HepG2 (cell line): ENCODE data around the gene BEX3. TPM values are rescaled to one million over a fixed set of nuclear protein-coding genes. Genes with fewer than 3 reads are reported as not detected.
A peak's percentile ranks its signal among the peaks of the same experiment; 100 is the strongest.

ENCODE experiments used
- CREM ChIP-seq, 2 experiments: sonication (generic) in 1 of 2; formaldehyde crosslinking in 1 of 2; IDR thresholded peaks; 2 replicates each; pipeline versions ENCODE4 v1.4.0 to v1.6.1; 2016 to 2020; ENCODE audit warnings: antibody characterized with exemption in 1 of 2, mild to moderate bottlenecking in 1 of 2, missing genetic modification reagents in 1 of 2
- GABPA ChIP-seq, 2 experiments: IDR thresholded peaks; 2 replicates each; pipeline ENCODE4 v1.6.1; 2011 to 2016; ENCODE audit warnings: low read depth in 2 of 2, low read length in 1 of 2, missing biosample characterization in 1 of 2, missing genetic modification characterization in 1 of 2
- GABPB1 ChIP-seq: IDR thresholded peaks from 2 replicates; pipeline ENCODE4 v1.6.1; 2016; ENCODE audit warnings: mild to moderate bottlenecking, missing genetic modification reagents, moderate library complexity, missing compliant biosample characterization
- KAT2B ChIP-seq: fragments of 150-350 bp; IDR thresholded peaks from 2 replicates; pipeline ENCODE4 v1.6.1; 2014; ENCODE audit warnings: low read depth, low read length, borderline replicate concordance
- PAF1 ChIP-seq: IDR thresholded peaks from 2 replicates; pipeline ENCODE4 v1.6.1; 2016; ENCODE audit warnings: missing genetic modification reagents, missing compliant biosample characterization
- PHF8 ChIP-seq: sonication (generic); formaldehyde crosslinking; IDR thresholded peaks from 2 replicates; pipeline ENCODE4 v1.5.0; 2020; ENCODE audit warnings: missing genetic modification reagents
- REXO4 ChIP-seq: sonication (generic); formaldehyde crosslinking; IDR thresholded peaks from 2 replicates; pipeline ENCODE4 v1.8.0; 2022; ENCODE audit warnings: missing genetic modification reagents, mild to moderate bottlenecking, borderline replicate concordance
- RFX3 ChIP-seq: IDR thresholded peaks from 2 replicates; pipeline ENCODE4 v1.6.1; 2016; ENCODE audit warnings: missing biosample characterization, missing genetic modification reagents
- ZNF343 ChIP-seq: sonication (generic); formaldehyde crosslinking; IDR thresholded peaks from 2 replicates; pipeline ENCODE4 v1.4.0; 2020; ENCODE audit warnings: mild to moderate bottlenecking, missing genetic modification reagents
- ZNF556 ChIP-seq: sonication (generic); formaldehyde crosslinking; IDR thresholded peaks from 2 replicates; pipeline ENCODE4 v1.4.0; 2020; ENCODE audit warnings: mild to moderate bottlenecking, missing genetic modification reagents, borderline replicate concordance
- polyA plus RNA-seq, 8 experiments: library from polyadenylated mRNA; depleted of rRNA in 3 of 8; stranded (reverse) in 7 of 8; unstranded in 1 of 8; fragments of >200 nt; fragmentation: Illumina TruSeq in 4 of 8; extraction: Trizol in 4 of 8; gene quantifications; 2 replicates each; pipeline versions ENCODE4 v1.2.1 to v1.2.3, GENCODE V29; 2011 to 2016; ENCODE audit warnings: low read depth in 4 of 8, missing spikeins in 1 of 8, mixed read lengths in 1 of 8; ENCODE audit not compliant: insufficient read depth in 1 of 8
- total RNA-seq, 5 experiments: library from RNA; depleted of rRNA; stranded (reverse); fragments of >200 nt; fragmentation: Illumina TruSeq; extraction: Trizol; gene quantifications; 2 replicates each; pipeline ENCODE4 v1.2.3, GENCODE V29; 2016; ENCODE audit warnings: low read depth in 1 of 5
- TF ChIP-seq, protein P1 (sequence below): sonication (generic); formaldehyde crosslinking; IDR thresholded peaks from 2 replicates; pipeline ENCODE4 v1.5.1; 2020; ENCODE audit warnings: mild to moderate bottlenecking, missing genetic modification reagents, moderate library complexity
- TF ChIP-seq, protein P2 (sequence below): sonication (generic); formaldehyde crosslinking; IDR thresholded peaks from 2 replicates; pipeline ENCODE4 v1.4.0; 2020; ENCODE audit warnings: missing genetic modification reagents
- TF ChIP-seq, protein P3 (sequence below): sonication (generic); formaldehyde crosslinking; IDR thresholded peaks from 2 replicates; pipeline ENCODE4 v1.8.0; 2022; ENCODE audit warnings: mild to moderate bottlenecking, missing genetic modification reagents, moderate library complexity
- TF ChIP-seq, protein P4 (sequence below): IDR thresholded peaks from 2 replicates; pipeline ENCODE4 v1.6.1; 2016; ENCODE audit warnings: low read depth

The BEX3 gene
- total and polyA plus RNA-seq, 2 of the 13 experiments (the other 11 are each of a cell fraction or from before 2014, with no cell fraction given) = 50.9 to 55.8 TPM

DNA sequence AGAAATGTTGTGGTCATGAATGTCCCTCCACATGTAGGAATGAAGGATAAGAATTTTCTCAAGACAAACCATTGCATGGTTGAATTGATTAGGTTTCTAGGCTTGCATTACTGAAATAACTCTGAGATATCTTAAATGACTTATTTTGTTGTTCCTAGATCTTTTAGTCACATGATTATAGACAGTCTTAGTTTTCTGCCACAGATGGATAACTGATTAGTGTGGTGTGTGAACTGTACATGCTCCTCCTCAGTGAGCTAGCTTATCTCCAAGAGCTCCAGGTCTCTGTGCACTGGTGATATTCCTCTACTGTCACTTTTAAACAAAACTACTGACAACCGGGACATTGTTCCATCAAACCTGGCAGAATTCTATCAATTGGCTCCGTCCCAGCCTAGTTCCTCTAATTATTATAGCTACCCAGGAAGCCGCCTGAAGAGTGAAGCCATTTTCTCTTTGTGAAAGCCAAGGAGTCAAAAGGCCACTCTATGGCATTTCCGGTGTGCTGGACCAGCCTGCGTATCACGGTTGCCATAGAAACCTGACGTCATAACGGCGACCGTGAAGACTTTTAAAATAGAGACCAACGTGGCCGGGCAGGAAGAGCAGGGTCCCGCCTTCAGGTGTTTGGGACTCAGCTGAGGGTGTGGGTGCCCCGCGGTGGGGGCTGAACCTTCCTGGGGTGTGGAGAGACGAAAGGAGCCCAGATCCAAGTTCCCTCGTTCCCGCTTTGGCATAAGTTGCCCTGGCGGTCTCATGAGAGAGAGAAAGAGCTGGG, 28.1 kb downstream of the BEX3 start (continued):
- TF ChIP-seq, protein P1, sequence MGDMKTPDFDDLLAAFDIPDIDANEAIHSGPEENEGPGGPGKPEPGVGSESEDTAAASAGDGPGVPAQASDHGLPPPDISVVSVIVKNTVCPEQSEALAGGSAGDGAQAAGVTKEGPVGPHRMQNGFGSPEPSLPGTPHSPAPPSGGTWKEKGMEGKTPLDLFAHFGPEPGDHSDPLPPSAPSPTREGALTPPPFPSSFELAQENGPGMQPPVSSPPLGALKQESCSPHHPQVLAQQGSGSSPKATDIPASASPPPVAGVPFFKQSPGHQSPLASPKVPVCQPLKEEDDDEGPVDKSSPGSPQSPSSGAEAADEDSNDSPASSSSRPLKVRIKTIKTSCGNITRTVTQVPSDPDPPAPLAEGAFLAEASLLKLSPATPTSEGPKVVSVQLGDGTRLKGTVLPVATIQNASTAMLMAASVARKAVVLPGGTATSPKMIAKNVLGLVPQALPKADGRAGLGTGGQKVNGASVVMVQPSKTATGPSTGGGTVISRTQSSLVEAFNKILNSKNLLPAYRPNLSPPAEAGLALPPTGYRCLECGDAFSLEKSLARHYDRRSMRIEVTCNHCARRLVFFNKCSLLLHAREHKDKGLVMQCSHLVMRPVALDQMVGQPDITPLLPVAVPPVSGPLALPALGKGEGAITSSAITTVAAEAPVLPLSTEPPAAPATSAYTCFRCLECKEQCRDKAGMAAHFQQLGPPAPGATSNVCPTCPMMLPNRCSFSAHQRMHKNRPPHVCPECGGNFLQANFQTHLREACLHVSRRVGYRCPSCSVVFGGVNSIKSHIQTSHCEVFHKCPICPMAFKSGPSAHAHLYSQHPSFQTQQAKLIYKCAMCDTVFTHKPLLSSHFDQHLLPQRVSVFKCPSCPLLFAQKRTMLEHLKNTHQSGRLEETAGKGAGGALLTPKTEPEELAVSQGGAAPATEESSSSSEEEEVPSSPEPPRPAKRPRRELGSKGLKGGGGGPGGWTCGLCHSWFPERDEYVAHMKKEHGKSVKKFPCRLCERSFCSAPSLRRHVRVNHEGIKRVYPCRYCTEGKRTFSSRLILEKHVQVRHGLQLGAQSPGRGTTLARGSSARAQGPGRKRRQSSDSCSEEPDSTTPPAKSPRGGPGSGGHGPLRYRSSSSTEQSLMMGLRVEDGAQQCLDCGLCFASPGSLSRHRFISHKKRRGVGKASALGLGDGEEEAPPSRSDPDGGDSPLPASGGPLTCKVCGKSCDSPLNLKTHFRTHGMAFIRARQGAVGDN (CRISPR knock-in tag) = peak; percentile 32
- TF ChIP-seq PAF1 (CRISPR knock-in tag) = no peak
- TF ChIP-seq ZNF343 = no peak
- TF ChIP-seq, protein P2, sequence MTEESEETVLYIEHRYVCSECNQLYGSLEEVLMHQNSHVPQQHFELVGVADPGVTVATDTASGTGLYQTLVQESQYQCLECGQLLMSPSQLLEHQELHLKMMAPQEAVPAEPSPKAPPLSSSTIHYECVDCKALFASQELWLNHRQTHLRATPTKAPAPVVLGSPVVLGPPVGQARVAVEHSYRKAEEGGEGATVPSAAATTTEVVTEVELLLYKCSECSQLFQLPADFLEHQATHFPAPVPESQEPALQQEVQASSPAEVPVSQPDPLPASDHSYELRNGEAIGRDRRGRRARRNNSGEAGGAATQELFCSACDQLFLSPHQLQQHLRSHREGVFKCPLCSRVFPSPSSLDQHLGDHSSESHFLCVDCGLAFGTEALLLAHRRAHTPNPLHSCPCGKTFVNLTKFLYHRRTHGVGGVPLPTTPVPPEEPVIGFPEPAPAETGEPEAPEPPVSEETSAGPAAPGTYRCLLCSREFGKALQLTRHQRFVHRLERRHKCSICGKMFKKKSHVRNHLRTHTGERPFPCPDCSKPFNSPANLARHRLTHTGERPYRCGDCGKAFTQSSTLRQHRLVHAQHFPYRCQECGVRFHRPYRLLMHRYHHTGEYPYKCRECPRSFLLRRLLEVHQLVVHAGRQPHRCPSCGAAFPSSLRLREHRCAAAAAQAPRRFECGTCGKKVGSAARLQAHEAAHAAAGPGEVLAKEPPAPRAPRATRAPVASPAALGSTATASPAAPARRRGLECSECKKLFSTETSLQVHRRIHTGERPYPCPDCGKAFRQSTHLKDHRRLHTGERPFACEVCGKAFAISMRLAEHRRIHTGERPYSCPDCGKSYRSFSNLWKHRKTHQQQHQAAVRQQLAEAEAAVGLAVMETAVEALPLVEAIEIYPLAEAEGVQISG (CRISPR knock-in tag) = peak; percentile 93
- TF ChIP-seq, protein P3, sequence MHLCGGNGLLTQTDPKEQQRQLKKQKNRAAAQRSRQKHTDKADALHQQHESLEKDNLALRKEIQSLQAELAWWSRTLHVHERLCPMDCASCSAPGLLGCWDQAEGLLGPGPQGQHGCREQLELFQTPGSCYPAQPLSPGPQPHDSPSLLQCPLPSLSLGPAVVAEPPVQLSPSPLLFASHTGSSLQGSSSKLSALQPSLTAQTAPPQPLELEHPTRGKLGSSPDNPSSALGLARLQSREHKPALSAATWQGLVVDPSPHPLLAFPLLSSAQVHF (CRISPR knock-in tag) = no peak
- TF ChIP-seq GABPA (IDR thresholded peaks at IDR 0.05; ENCODE audit: low read depth, low read length) = 0 out of 2 replicates have a peak, but pooled peaks have one; percentile 20
- peak; percentile 80 for TF ChIP-seq GABPA (CRISPR knock-in tag; IDR thresholded peaks at IDR 0.05; ENCODE audit: low read depth)
- no peak for TF ChIP-seq KAT2B
- TF ChIP-seq REXO4 (CRISPR knock-in tag) = no peak
- no peak for TF ChIP-seq ZNF556 (CRISPR knock-in tag)
- TF ChIP-seq RFX3 (CRISPR knock-in tag) = peak; percentile 82
- peak; percentile 63 for TF ChIP-seq GABPB1 (CRISPR knock-in tag)
- peak; percentile 69 for TF ChIP-seq CREM (IDR thresholded peaks at IDR 0.05)
- TF ChIP-seq CREM (CRISPR knock-in tag; IDR thresholded peaks at IDR 0.05) = no peak
- TF ChIP-seq, protein P4, sequence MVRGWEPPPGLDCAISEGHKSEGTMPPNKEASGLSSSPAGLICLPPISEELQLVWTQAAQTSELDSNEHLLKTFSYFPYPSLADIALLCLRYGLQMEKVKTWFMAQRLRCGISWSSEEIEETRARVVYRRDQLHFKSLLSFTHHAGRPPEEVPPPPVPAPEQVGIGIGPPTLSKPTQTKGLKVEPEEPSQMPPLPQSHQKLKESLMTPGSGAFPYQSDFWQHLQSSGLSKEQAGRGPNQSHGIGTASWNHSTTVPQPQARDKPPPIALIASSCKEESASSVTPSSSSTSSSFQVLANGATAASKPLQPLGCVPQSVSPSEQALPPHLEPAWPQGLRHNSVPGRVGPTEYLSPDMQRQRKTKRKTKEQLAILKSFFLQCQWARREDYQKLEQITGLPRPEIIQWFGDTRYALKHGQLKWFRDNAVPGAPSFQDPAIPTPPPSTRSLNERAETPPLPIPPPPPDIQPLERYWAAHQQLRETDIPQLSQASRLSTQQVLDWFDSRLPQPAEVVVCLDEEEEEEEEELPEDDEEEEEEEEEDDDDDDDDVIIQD (CRISPR knock-in tag) = no peak
- TF ChIP-seq PHF8 (CRISPR knock-in tag) = no peak
